Sigmoid colon (tissue), 4 donors: ENCODE data around the gene AUNIP.

Source experiments
- CTCF ChIP-seq, 4 experiments: fragments of 450-650 bp in 3 of 4; fragments of 200-600 bp in 1 of 4; IDR thresholded peaks; one replicate each; pipeline ENCODE4 v1.5.1; 2016 to 2019; ENCODE audit warnings: antibody characterized with exemption in 4 of 4, mild to moderate bottlenecking in 3 of 4, moderate library complexity in 2 of 4
- EP300 ChIP-seq, 4 donors: sonication (generic); formaldehyde crosslinking; IDR thresholded peaks; one replicate each; pipeline ENCODE4 v1.6.1; 2017; ENCODE audit warnings: antibody characterized with exemption in 4 of 4

GRCh38 chr1:25864434-25864833 lies 5.2 kb upstream of the AUNIP start:
- TF ChIP-seq CTCF (IDR thresholded peaks at IDR 0.05) = no peak
- no peak for TF ChIP-seq EP300 (IDR thresholded peaks at IDR 0.05)
